Neural progenitor cell (in vitro differentiated cells): ENCODE measurements around the gene MKX. TPM values are rescaled to one million over a fixed set of nuclear protein-coding genes. Genes with fewer than 3 reads are reported as not detected.

ENCODE experiments used
- DNase-seq: peaks from one replicate; pipeline ENCODE4 v3.0.0-alpha.2; 2016; ENCODE audit warnings: low spot score
- H2AFZ ChIP-seq: fragments of 200-600 bp; sonication (generic); replicated peaks from 2 replicates; pipeline ENCODE4 v1.6.1; 2016; ENCODE audit warnings: antibody characterized with exemption
- H3F3A ChIP-seq: fragments of 200-600 bp; sonication (generic); 2 replicates; pipeline ENCODE4 v1.6.1; 2016; ENCODE audit warnings: antibody characterized with exemption, low read depth
- H3K27ac ChIP-seq: fragments of 200-600 bp; sonication (generic); 2 replicates; pipeline ENCODE4 v1.5.1; 2016; ENCODE audit warnings: mild to moderate bottlenecking
- H3K27me3 ChIP-seq: fragments of 200-600 bp; sonication (generic); 2 replicates; pipeline ENCODE4 v1.6.1; 2016; ENCODE audit warnings: mild to moderate bottlenecking, moderate library complexity
- H3K36me3 ChIP-seq: fragments of 200-600 bp; sonication (generic); 2 replicates; pipeline ENCODE4 v1.5.1; 2016
- H3K4me1 ChIP-seq: fragments of 200-600 bp; sonication (generic); 2 replicates; pipeline ENCODE4 v1.6.1; 2016; ENCODE audit warnings: mixed run types
- H3K4me2 ChIP-seq: fragments of 200-600 bp; sonication (generic); 2 replicates; pipeline ENCODE4 v1.6.1; 2016
- H3K4me3 ChIP-seq: fragments of 200-600 bp; sonication (generic); 2 replicates; pipeline ENCODE4 v1.5.1; 2016
- H3K79me2 ChIP-seq: fragments of 200-600 bp; sonication (generic); 2 replicates; pipeline ENCODE4 v1.6.1; 2016; ENCODE audit warnings: low read depth
- H3K9ac ChIP-seq: fragments of 200-600 bp; sonication (generic); 2 replicates; pipeline ENCODE4 v1.6.1; 2016
- H3K9me3 ChIP-seq: fragments of 200-600 bp; sonication (generic); 2 replicates; pipeline ENCODE4 v1.5.1; 2016; ENCODE audit warnings: low read depth
- H4K20me1 ChIP-seq: fragments of 200-600 bp; sonication (generic); 2 replicates; pipeline ENCODE4 v1.6.1; 2016; ENCODE audit warnings: low read depth
- H3K27ac Mint-ChIP-seq: 3 replicates; pipeline ENCODE4 v1.8.0; 2021; ENCODE audit warnings: mixed read lengths
- H3K27me3 Mint-ChIP-seq: 2 replicates; pipeline ENCODE4 v1.8.0; 2022; ENCODE audit warnings: low read depth, mild to moderate bottlenecking, inconsistent platforms, moderate library complexity, mixed read lengths; ENCODE audit not compliant: insufficient read depth
- H3K36me3 Mint-ChIP-seq: 3 replicates; pipeline ENCODE4 v1.8.0; 2021; ENCODE audit warnings: mixed read lengths
- H3K4me1 Mint-ChIP-seq: 3 replicates; pipeline ENCODE4 v1.8.0; 2021; ENCODE audit warnings: mixed read lengths
- H3K4me3 Mint-ChIP-seq: 3 replicates; pipeline ENCODE4 v1.8.0; 2021; ENCODE audit warnings: mild to moderate bottlenecking, moderate library complexity, mixed read lengths
- H3K9me3 Mint-ChIP-seq: 3 replicates; pipeline ENCODE4 v1.8.0; 2020; ENCODE audit warnings: mixed read lengths
- EZH2 ChIP-seq: fragments of 200-600 bp; sonication (generic); IDR thresholded peaks from 2 replicates; pipeline ENCODE4 v1.6.1; 2017; ENCODE audit warnings: antibody characterized with exemption, mild to moderate bottlenecking, moderate library complexity
- EZH2phosphoT487 ChIP-seq: fragments of 200-600 bp; sonication (generic); IDR thresholded peaks from 2 replicates; pipeline ENCODE4 v1.6.1; 2017; ENCODE audit warnings: antibody characterized with exemption
- total RNA-seq: library from RNA; depleted of rRNA; stranded (reverse); fragments of >200 nt; gene quantifications from 2 replicates; pipeline ENCODE4 v1.2.3, GENCODE V29; 2015; ENCODE audit warnings: low replicate concordance
- TF ChIP-seq, protein P1 (sequence below): fragments of 200-600 bp; sonication (generic); IDR thresholded peaks from 2 replicates; pipeline ENCODE4 v1.5.1; 2017; ENCODE audit warnings: antibody characterized with exemption, mild to moderate bottlenecking

The MKX gene
- total RNA-seq, 1 donor from 2014 or later, result not detected

DNA sequence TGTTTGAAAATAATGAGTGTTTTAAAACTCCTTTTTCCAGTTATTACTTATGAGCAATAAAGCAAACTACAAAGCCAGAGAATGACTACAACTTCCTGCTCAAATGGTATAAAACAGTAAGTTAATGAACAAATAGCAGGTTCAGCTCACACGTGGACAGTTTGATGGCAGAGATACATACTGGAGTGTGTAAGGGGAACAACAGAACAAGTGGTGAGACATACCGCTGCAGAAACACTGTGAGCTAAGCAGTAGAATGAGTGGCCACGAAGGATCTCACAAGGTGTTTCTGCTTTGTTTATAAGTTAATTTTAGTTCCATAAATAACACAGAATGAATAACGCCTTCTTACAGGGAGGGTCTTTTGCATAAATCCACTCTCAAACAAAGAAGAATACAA, 3.0 kb upstream of the MKX start:
- H3K4me1 Mint-ChIP-seq, result peaks cover 25% of the 10 kb centered on the region
- peaks cover 100% of the 10 kb centered on the region for H3K27me3 ChIP-seq
- peaks cover 11% of the 10 kb centered on the region for H3F3A ChIP-seq
- peaks cover 15% of the 10 kb centered on the region for H3K4me1 ChIP-seq
- no peak overlapping the region for H3K4me2 ChIP-seq
- TF ChIP-seq EZH2 (no peak), EZH2phosphoT487 (no peak)
- TF ChIP-seq, protein P1, sequence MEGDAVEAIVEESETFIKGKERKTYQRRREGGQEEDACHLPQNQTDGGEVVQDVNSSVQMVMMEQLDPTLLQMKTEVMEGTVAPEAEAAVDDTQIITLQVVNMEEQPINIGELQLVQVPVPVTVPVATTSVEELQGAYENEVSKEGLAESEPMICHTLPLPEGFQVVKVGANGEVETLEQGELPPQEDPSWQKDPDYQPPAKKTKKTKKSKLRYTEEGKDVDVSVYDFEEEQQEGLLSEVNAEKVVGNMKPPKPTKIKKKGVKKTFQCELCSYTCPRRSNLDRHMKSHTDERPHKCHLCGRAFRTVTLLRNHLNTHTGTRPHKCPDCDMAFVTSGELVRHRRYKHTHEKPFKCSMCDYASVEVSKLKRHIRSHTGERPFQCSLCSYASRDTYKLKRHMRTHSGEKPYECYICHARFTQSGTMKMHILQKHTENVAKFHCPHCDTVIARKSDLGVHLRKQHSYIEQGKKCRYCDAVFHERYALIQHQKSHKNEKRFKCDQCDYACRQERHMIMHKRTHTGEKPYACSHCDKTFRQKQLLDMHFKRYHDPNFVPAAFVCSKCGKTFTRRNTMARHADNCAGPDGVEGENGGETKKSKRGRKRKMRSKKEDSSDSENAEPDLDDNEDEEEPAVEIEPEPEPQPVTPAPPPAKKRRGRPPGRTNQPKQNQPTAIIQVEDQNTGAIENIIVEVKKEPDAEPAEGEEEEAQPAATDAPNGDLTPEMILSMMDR, result no peak
- no peaks in the 10 kb centered on the region for H3K36me3 ChIP-seq
- no peak overlapping the region for H3K4me3 ChIP-seq
- H3K9ac ChIP-seq, result no peak overlapping the region
- H3K9me3 Mint-ChIP-seq, result peaks cover 2% of the 10 kb centered on the region
- no peak overlapping the region for H3K27ac Mint-ChIP-seq
- H3K79me2 ChIP-seq, result no peaks in the 10 kb centered on the region
- H3K36me3 Mint-ChIP-seq, result no peaks in the 10 kb centered on the region
- H3K27me3 Mint-ChIP-seq, result peaks cover 58% of the 10 kb centered on the region
- H3K27ac ChIP-seq, result no peak overlapping the region
- no peak for DNase-seq
- peaks cover 47% of the 10 kb centered on the region for H4K20me1 ChIP-seq
- no peaks in the 10 kb centered on the region for H3K9me3 ChIP-seq
- H2AFZ ChIP-seq, result no peak overlapping the region
- no peak overlapping the region for H3K4me3 Mint-ChIP-seq

DNA sequence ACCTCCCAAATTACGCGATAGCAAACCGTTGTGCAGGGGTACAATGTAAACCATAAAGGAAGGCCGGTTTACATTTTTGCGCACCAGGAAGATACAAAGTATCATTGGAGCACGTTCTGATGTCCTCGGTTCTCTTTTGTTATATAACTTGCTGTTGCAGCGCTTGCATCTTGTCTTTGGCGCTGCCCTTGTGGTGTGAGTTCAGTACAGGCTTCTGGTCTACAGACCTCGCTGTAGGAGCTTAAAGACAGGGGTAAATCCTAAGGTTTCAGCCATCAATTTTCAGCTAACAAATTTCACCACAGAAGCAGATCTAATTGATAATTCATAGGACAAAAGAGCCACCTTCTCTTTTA, 1.5 kb upstream of the MKX start:
- peak overlapping the region; percentile 84 for H3K4me3 Mint-ChIP-seq
- no peak overlapping the region for H3K27ac ChIP-seq
- H3K27ac Mint-ChIP-seq, result no peak overlapping the region
- H3K4me1 ChIP-seq, result peaks cover 22% of the 10 kb centered on the region
- peak overlapping the region; percentile 90 for H3K4me2 ChIP-seq
- H3K9me3 Mint-ChIP-seq, result peaks cover 2% of the 10 kb centered on the region
- H3K9me3 ChIP-seq, result no peaks in the 10 kb centered on the region
- peaks cover 11% of the 10 kb centered on the region for H3F3A ChIP-seq
- H3K4me3 ChIP-seq, result peak overlapping the region; percentile 57
- peak; percentile 11 for TF ChIP-seq EZH2
- TF ChIP-seq, protein P1, result no peak
- TF ChIP-seq EZH2phosphoT487, result peak; percentile 12
- H3K36me3 ChIP-seq, result no peaks in the 10 kb centered on the region
- H3K27me3 Mint-ChIP-seq, result peaks cover 63% of the 10 kb centered on the region
- no peaks in the 10 kb centered on the region for H3K36me3 Mint-ChIP-seq
- peaks cover 100% of the 10 kb centered on the region for H3K27me3 ChIP-seq
- H3K79me2 ChIP-seq, result no peaks in the 10 kb centered on the region
- H4K20me1 ChIP-seq, result peaks cover 57% of the 10 kb centered on the region
- peaks cover 26% of the 10 kb centered on the region for H3K4me1 Mint-ChIP-seq
- no peak overlapping the region for H2AFZ ChIP-seq
- DNase-seq, result peak; percentile 64
- H3K9ac ChIP-seq, result no peak overlapping the region

DNA sequence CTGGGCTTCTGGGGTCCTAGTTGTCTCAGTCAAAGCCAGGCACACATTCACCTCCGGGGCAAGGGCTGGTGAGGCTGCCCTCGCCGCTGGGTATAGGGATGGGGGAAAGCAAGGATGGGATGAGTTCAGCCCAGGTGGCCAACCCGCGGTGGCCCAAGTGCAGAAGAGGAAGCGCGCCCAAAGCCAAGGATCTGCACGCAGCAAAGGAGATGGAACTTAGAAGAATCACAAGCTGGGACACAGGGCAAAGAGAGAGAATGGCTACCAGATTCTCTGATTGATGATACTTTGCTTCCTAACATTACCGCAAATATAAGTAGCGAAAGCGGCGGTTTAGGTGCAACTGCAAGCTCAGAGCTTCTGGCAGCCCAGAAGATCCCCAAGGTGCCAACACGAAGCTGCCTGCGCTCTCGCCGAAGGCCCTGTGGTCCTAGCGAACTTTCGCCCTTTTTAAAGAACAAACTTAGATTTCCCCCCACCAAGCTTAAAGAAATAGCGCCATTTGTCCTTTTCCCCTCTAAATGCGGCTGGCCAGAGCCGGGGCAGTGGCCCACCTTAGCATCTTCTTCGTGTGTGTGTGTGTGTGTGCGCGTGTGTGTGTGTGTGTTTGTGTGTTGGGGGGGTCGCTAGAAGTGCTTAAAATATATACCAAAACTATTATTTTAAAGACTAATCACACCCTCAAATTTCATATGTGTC, 927 bp upstream of the MKX start:
- Histone ChIP-seq H3K27me3 (peaks cover 100% of the 10 kb centered on the region), H3K9ac (no peak overlapping the region), H3K27ac (no peak overlapping the region), H2AFZ (peak overlapping the region; percentile 91), H3K36me3 (no peaks in the 10 kb centered on the region), H3K9me3 (no peaks in the 10 kb centered on the region), H3F3A (peaks cover 13% of the 10 kb centered on the region), H4K20me1 (peaks cover 57% of the 10 kb centered on the region), H3K4me1 (peaks cover 24% of the 10 kb centered on the region), H3K79me2 (no peaks in the 10 kb centered on the region), H3K4me3 (peak overlapping the region; percentile 57), H3K4me2 (peak overlapping the region; percentile 90)
- Mint-ChIP-seq H3K27me3 (peaks cover 65% of the 10 kb centered on the region), H3K9me3 (peaks cover 2% of the 10 kb centered on the region), H3K4me3 (peak overlapping the region; percentile 84), H3K36me3 (no peaks in the 10 kb centered on the region), H3K4me1 (peaks cover 26% of the 10 kb centered on the region), H3K27ac (no peak overlapping the region)
- DNase-seq, result peak; percentile 32
- TF ChIP-seq, protein P1, result no peak
- TF ChIP-seq EZH2, result peak; percentile 92
- peak; percentile 94 for TF ChIP-seq EZH2phosphoT487
